Sigmoid colon (tissue), 4 donors: ENCODE results near the gene SLC17A9.

Experiments
- CTCF ChIP-seq, 4 experiments: fragments of 450-650 bp in 3 of 4; fragments of 200-600 bp in 1 of 4; IDR thresholded peaks; one replicate each; pipeline ENCODE4 v1.5.1; 2016 to 2019; ENCODE audit warnings: antibody characterized with exemption in 4 of 4, mild to moderate bottlenecking in 3 of 4, moderate library complexity in 2 of 4
- EP300 ChIP-seq, 4 donors: sonication (generic); formaldehyde crosslinking; IDR thresholded peaks; one replicate each; pipeline ENCODE4 v1.6.1; 2017; ENCODE audit warnings: antibody characterized with exemption in 4 of 4
- POLR2AphosphoS5 ChIP-seq, 4 donors: sonication (generic); formaldehyde crosslinking; IDR thresholded peaks; one replicate each; pipeline ENCODE4 v1.6.1; 2017; ENCODE audit warnings: antibody characterized with exemption in 4 of 4

- TF ChIP-seq POLR2AphosphoS5 (IDR thresholded peaks at IDR 0.05) (no peak), CTCF (IDR thresholded peaks at IDR 0.05) (no peak), EP300 (IDR thresholded peaks at IDR 0.05) (no peak)
Measured at GRCh38 chr20:62905536-62906117, 46.9 kb upstream of the SLC17A9 start.
